Endothelial cell of umbilical vein (primary cell): ENCODE results near the gene KLRF2. TPM values are rescaled to one million over a fixed set of nuclear protein-coding genes. Genes with fewer than 3 reads are reported as not detected.

Source experiments
- BruUV-seq: library from RNA; stranded (reverse); fragments of 400-500 nt; replicated peaks from 2 replicates; lab custom pipeline; 2021; lab: Mats Ljungman, UMichigan
- CTCF ChIA-PET: fragments of 300-600, 350-600 bp; sonication (Branson Sonifier 250); formaldehyde crosslinking; loops from one replicate; lab custom pipeline; 2021; ENCODE audit warnings: antibody characterized with exemption, inconsistent platforms; lab: Charles Lee
- POLR2A ChIA-PET: fragments of 300-600, 350-600 bp; sonication (Branson Sonifier 250); formaldehyde crosslinking; loops from one replicate; lab custom pipeline; 2021; ENCODE audit warnings: antibody characterized with exemption, inconsistent platforms; lab: Charles Lee
- DNase-seq: peaks from one replicate; pipeline ENCODE4 v3.0.0-alpha.2; 2011; ENCODE audit warnings: low read depth, low spot score
- FAIRE-seq: peaks from 2 replicates; lab custom pipeline; 2011; peaks lifted over from hg19 to GRCh38; lab: Jason Lieb, UNC
- H2AFZ ChIP-seq: 2 replicates; pipeline ENCODE4 v1.6.0; 2012; ENCODE audit warnings: low read depth, low read length, control low read depth, inconsistent platforms
- H3K27ac ChIP-seq: 2 replicates; pipeline ENCODE4 v1.5.1; 2011; ENCODE audit warnings: low read depth, mild to moderate bottlenecking, control low read depth, low read length, moderate library complexity; ENCODE audit not compliant: insufficient read depth
- H3K27me3 ChIP-seq, 2 experiments: 2 replicates each; pipeline versions ENCODE4 v1.6.0 to v1.6.1; 2011; ENCODE audit warnings: low read length in 2 of 2, mixed read lengths in 1 of 2; ENCODE audit not compliant: control insufficient read depth in 2 of 2, insufficient read depth in 2 of 2
- H3K36me3 ChIP-seq, 2 experiments: 2 replicates in 1 of 2; 3 replicates in 1 of 2; pipeline ENCODE4 v1.5.1; 2011; ENCODE audit warnings: low read length in 2 of 2, mild to moderate bottlenecking in 1 of 2, moderate library complexity in 1 of 2; ENCODE audit not compliant: control insufficient read depth in 2 of 2, insufficient read depth in 2 of 2; ENCODE audit errors: extremely low read depth in 1 of 2
- H3K4me1 ChIP-seq: 3 replicates; pipeline ENCODE4 v1.5.1; 2011; ENCODE audit warnings: mild to moderate bottlenecking, low read length; ENCODE audit not compliant: control insufficient read depth, insufficient read depth; ENCODE audit errors: extremely low read depth
- H3K4me2 ChIP-seq: 2 replicates; pipeline ENCODE4 v1.6.1; 2011; ENCODE audit warnings: low read length, control low read depth, mixed read lengths; ENCODE audit not compliant: insufficient read depth
- H3K4me3 ChIP-seq, 3 experiments: fragments of 200-600 bp in 1 of 3; sonication (generic), shearing (Covaris generic) in 1 of 3; replicated peaks in 1 of 3; 2 replicates each; pipeline ENCODE4 v1.5.1; 2011 to 2016; ENCODE audit warnings: control low read depth in 3 of 3, low read length in 3 of 3, mild to moderate bottlenecking in 2 of 3, inconsistent platforms in 1 of 3, low read depth in 1 of 3, moderate library complexity in 1 of 3; ENCODE audit not compliant: insufficient read depth in 1 of 3
- H3K79me2 ChIP-seq: 2 replicates; pipeline ENCODE4 v1.6.0; 2012; ENCODE audit warnings: low read length, inconsistent platforms; ENCODE audit not compliant: control insufficient read depth, insufficient read depth
- H3K9ac ChIP-seq: replicated peaks from 2 replicates; pipeline ENCODE3; 2011; ENCODE audit warnings: low read length, control low read depth; ENCODE audit not compliant: insufficient read depth; ENCODE audit errors: extremely low read depth
- H3K9me1 ChIP-seq: replicated peaks from 3 replicates; pipeline ENCODE4 v1.6.0; 2011; ENCODE audit warnings: mild to moderate bottlenecking, low read length; ENCODE audit not compliant: control insufficient read depth, insufficient read depth; ENCODE audit errors: extremely low read depth
- H3K9me3 ChIP-seq: replicated peaks from 2 replicates; pipeline ENCODE4 v1.5.1; 2012; ENCODE audit warnings: low read length, inconsistent platforms; ENCODE audit not compliant: control insufficient read depth, insufficient read depth
- H4K20me1 ChIP-seq: replicated peaks from 2 replicates; pipeline ENCODE3; 2011; ENCODE audit warnings: mild to moderate bottlenecking, low read length; ENCODE audit not compliant: control insufficient read depth, insufficient read depth; ENCODE audit errors: extremely low read depth
- CTCF ChIP-seq, 2 donors: IDR thresholded peaks; 1 replicate in 1 of 2; 2 replicates in 1 of 2; pipeline ENCODE4 v1.5.1; 2011; ENCODE audit warnings: low read length in 2 of 2, mild to moderate bottlenecking in 2 of 2, moderate library complexity in 2 of 2, control low read depth in 1 of 2, inconsistent platforms in 1 of 2, low read depth in 1 of 2; ENCODE audit not compliant: insufficient read depth in 1 of 2; ENCODE audit errors: extremely low read depth in 1 of 2
- EZH2 ChIP-seq: IDR thresholded peaks from 2 replicates; pipeline ENCODE4 v1.6.1; 2012; ENCODE audit warnings: borderline replicate concordance, low read depth, mild to moderate bottlenecking, moderate library complexity, low read length, inconsistent platforms; ENCODE audit not compliant: severe bottlenecking
- FOS ChIP-seq: IDR thresholded peaks from 2 replicates; pipeline ENCODE4 v1.6.1; 2011; ENCODE audit warnings: mild to moderate bottlenecking, low read length, moderate library complexity, borderline replicate concordance; ENCODE audit not compliant: insufficient read depth
- GATA2 ChIP-seq: IDR thresholded peaks from 2 replicates; pipeline ENCODE4 v1.7.0; 2011; ENCODE audit warnings: low read depth, mild to moderate bottlenecking, moderate library complexity, mixed read lengths, low read length; ENCODE audit not compliant: insufficient read length, insufficient read depth
- JUN ChIP-seq: IDR thresholded peaks from 2 replicates; pipeline ENCODE4 v1.6.1; 2011; ENCODE audit warnings: borderline replicate concordance, low read depth; ENCODE audit not compliant: insufficient read length, insufficient read depth
- MAX ChIP-seq: IDR thresholded peaks from 2 replicates; pipeline ENCODE4 v1.6.1; 2011; ENCODE audit not compliant: insufficient read depth, insufficient read length
- MYC ChIP-seq: IDR thresholded peaks from one replicate; pipeline ENCODE4 v1.6.1; 2011; ENCODE audit warnings: mild to moderate bottlenecking, low read depth, low read length
- POLR2A ChIP-seq: IDR thresholded peaks from 2 replicates; pipeline ENCODE4 v1.6.1; 2012; ENCODE audit warnings: low read depth, mild to moderate bottlenecking, control low read depth, low read length
- POLR2AphosphoS5 ChIP-seq: IDR thresholded peaks from 2 replicates; pipeline ENCODE4 v1.6.1; 2012; ENCODE audit warnings: low read depth, mild to moderate bottlenecking, control low read depth, low read length, moderate library complexity; ENCODE audit not compliant: insufficient read depth
- dilution Hi-C: fragments of 300-500 bp; cut with MboI; formaldehyde crosslinking; loops from one replicate; pipeline ENCODE4 v1.15.0; 2019; ENCODE audit warnings: low sequenced_read_pairs; ENCODE audit not compliant: extremely low pct_ligation_motif_present
- intact Hi-C: fragments of 100-400 bp; cut with micrococcal nuclease; formaldehyde crosslinking; loops from one replicate; pipeline ENCODE4 v1.10.0; 2022
- polyA plus RNA-seq, 4 experiments: library from polyadenylated mRNA; depleted of rRNA in 3 of 4; stranded (reverse) in 3 of 4; unstranded in 1 of 4; fragments of >200 nt; gene quantifications; 2 replicates each; pipeline versions ENCODE4 v1.2.1 to v1.2.3, GENCODE V29; 2011 to 2012; ENCODE audit warnings: missing spikeins in 1 of 4
- total RNA-seq: library from RNA; stranded (reverse); gene quantifications from 2 replicates; pipeline ENCODE4 v1.2.3, GENCODE V29; 2021

KLRF2 gene
- total and polyA plus RNA-seq, 2 donors (not counting 3 experiments of a cell fraction or from before 2014, with no cell fraction given), result not detected

- Histone ChIP-seq H3K27me3 (peaks cover 3 to 8% of the 10 kb centered on the region in 2 experiments), H3K36me3 (no peaks in the 10 kb centered on the region), H3K79me2 (no peaks in the 10 kb centered on the region), H3K9me3 (no peaks in the 10 kb centered on the region), H3K4me1 (no peaks in the 10 kb centered on the region), H3K9me1 (no peaks in the 10 kb centered on the region), H2AFZ (no peak overlapping the region), H3K27ac (no peak overlapping the region), H3K4me3 (no peak overlapping the region), H4K20me1 (no peaks in the 10 kb centered on the region), H3K4me2 (no peak overlapping the region), H3K9ac (no peak overlapping the region)
- DNase-seq (no peak), FAIRE-seq (no peak)
- POLR2A ChIA-PET, result no interaction called here
- no TSS peak for BruUV-seq
- CTCF ChIA-PET, result interaction anchor here (0.8 to 3.6 kb wide), 5 partner anchors 12 to 156 kb away, joined by 3 to 20 read pairs (median 6); no protein-coding TSS in a partner anchor
- TF ChIP-seq JUN (no peak), POLR2A (no peak), FOS (no peak), POLR2AphosphoS5 (no peak), MAX (no peak), MYC (no peak), CTCF (IDR thresholded peaks at IDR 0.05; ENCODE audit: extremely low read depth in 1 of 2, insufficient read depth in 1 of 2, low read depth in 1 of 2, low read length in 2 of 2) (no peak), EZH2 (no peak), GATA2 (no peak)
- dilution Hi-C loops (no loop called here), intact Hi-C loops (no loop called here)
Measured at GRCh38 chr12:9906873-9907272, 25.6 kb downstream of the KLRF2 start.
